ENCODE data around the gene ANKRD18A.

The ANKRD18A gene

DNA sequence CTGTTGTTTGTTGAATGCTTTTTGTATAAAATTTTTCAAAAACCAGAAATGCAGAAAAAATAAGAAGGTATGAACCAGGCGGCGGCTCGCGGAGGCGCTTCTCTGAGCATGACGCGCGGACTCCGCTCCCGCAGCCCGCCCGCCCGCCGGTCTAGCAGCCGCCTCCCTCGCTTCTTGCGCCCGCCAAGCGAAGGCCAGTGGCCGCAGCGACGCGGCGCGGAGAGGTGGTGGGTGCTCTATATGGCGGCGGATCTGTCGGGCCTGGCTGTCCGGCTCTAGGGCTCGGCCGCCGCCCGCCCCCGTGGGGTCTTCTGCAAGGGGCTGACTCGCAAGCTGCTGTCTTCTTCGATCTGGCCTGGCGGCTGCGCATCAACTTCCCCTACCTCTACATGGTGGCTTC is 93.8 kb downstream of the ANKRD18A start:
- DNase-seq, result no peak

DNA sequence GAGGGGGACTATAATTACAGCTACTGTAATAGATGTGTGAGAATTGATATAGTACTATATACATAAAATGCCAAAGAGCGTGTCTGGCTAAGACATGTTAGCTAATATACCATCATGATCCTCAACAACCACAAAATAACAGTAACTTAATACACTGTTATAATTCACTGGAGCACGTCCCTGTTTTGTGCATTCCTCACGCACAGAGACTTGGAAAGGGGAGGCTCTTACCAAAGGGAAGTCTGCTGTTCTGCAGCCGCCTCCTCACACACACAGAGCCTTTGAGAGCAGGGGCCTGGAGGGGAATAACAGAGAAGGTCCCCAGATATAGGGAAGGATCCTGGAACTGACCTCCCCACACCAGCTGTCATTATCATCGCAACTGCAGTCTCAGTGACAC is 97.3 kb downstream of the ANKRD18A start:
- DNase-seq, result no peak

DNA sequence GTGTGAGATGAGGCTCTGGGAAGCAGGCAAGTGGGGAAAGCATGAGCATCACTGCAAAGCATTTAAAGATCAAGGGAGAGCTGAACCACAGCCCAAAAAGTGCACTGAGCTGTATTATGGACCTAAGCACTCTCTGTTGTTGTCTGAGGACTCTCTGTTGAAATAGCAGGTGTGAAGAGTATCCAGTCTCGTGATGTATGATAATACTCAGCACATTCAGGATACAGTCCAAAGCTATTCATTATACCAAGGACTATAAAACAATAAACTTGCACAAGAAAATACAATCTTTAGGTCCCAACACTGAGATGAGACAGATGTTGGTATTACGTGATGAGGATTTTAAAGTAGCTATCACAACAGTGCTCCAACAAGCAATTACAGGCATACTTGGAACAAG is 98.6 kb downstream of the ANKRD18A start:
- DNase-seq, result no peak
